PC-9 (cell line): ENCODE results near the gene MED16. TPM values are rescaled to one million over a fixed set of nuclear protein-coding genes. Genes with fewer than 3 reads are reported as not detected.

Experiments used
- BruUV-seq: library from RNA; stranded (reverse); fragments of 400-500 nt; replicated peaks from 2 replicates; lab custom pipeline; 2021; lab: Mats Ljungman, UMichigan
- CTCF ChIA-PET: fragments of 300-600 bp; sonication (Branson Sonifier 250); formaldehyde crosslinking; loops from one replicate; lab custom pipeline; 2022; ENCODE audit warnings: antibody characterized with exemption; lab: Charles Lee
- POLR2A ChIA-PET: fragments of 300-600 bp; sonication (Branson Sonifier 250); formaldehyde crosslinking; loops from one replicate; lab custom pipeline; 2022; ENCODE audit warnings: antibody characterized with exemption; ENCODE audit not compliant: unreplicated experiment; lab: Charles Lee
- DNase-seq, 2 experiments: peaks; one replicate each; pipeline versions ENCODE4 v3.0.0 to v3.0.0-alpha.2; 2015 to 2022; ENCODE audit warnings: mixed read lengths in 1 of 2
- H2AFZ ChIP-seq: fragments of 200-600 bp; sonication (generic); 2 replicates; pipeline ENCODE4 v1.8.1; 2017; ENCODE audit warnings: antibody characterized with exemption
- H3F3A ChIP-seq: fragments of 200-600 bp; sonication (generic); 2 replicates; pipeline ENCODE4 v1.8.1; 2017; ENCODE audit warnings: antibody characterized with exemption, mild to moderate bottlenecking, low read depth; ENCODE audit not compliant: insufficient read depth
- H3K27ac ChIP-seq: fragments of 200-600 bp; sonication (generic); 2 replicates; pipeline ENCODE4 v1.6.1; 2016; ENCODE audit warnings: mixed run types
- H3K27me3 ChIP-seq: fragments of 200-600 bp; sonication (generic); 2 replicates; pipeline ENCODE4 v1.6.1; 2016; ENCODE audit warnings: low read depth, mixed run types; ENCODE audit not compliant: insufficient read depth
- H3K36me3 ChIP-seq: fragments of 200-600 bp; sonication (generic); 2 replicates; pipeline ENCODE4 v1.6.1; 2016; ENCODE audit warnings: low read depth, mixed run types
- H3K4me1 ChIP-seq: fragments of 200-600 bp; sonication (generic); replicated peaks from 2 replicates; pipeline ENCODE4 v1.6.1; 2016; ENCODE audit warnings: mixed run types; ENCODE audit not compliant: insufficient read depth
- H3K4me2 ChIP-seq: fragments of 200-600 bp; sonication (generic); 2 replicates; pipeline ENCODE4 v1.6.1; 2017; ENCODE audit warnings: mixed run types
- H3K4me3 ChIP-seq: fragments of 200-600 bp; sonication (generic); 2 replicates; pipeline ENCODE4 v1.6.1; 2016; ENCODE audit warnings: mixed run types
- H3K79me2 ChIP-seq: fragments of 200-600 bp; sonication (generic); 2 replicates; pipeline ENCODE4 v1.6.1; 2017; ENCODE audit warnings: low read depth, mixed run types
- H3K9me2 ChIP-seq: fragments of 200-600 bp; sonication (generic); 2 replicates; pipeline ENCODE4 v1.8.1; 2017; ENCODE audit warnings: mild to moderate bottlenecking; ENCODE audit not compliant: insufficient read depth
- H3K9me3 ChIP-seq: fragments of 200-600 bp; sonication (generic); 2 replicates; pipeline ENCODE4 v1.8.1; 2016; ENCODE audit warnings: low read depth; ENCODE audit not compliant: insufficient read depth
- H4K20me1 ChIP-seq: fragments of 200-600 bp; sonication (generic); 2 replicates; pipeline ENCODE4 v1.8.1; 2017; ENCODE audit not compliant: insufficient read depth
- CTCF ChIP-seq: fragments of 200-600 bp; sonication (generic); conservative IDR thresholded peaks from 2 replicates; pipeline ENCODE4 v1.6.1; 2017; ENCODE audit warnings: mixed run types, antibody characterized with exemption, mild to moderate bottlenecking, moderate library complexity
- EZH2 ChIP-seq: fragments of 200-600 bp; sonication (generic); IDR thresholded peaks from 2 replicates; pipeline ENCODE4 v1.8.0; 2017; ENCODE audit warnings: antibody characterized with exemption, low read depth
- intact Hi-C: fragments of 100-400 bp; cut with micrococcal nuclease; formaldehyde crosslinking; loops from one replicate; pipeline ENCODE4 v1.10.0; 2022; ENCODE audit not compliant: unreplicated experiment
- total RNA-seq: library from RNA; stranded (reverse); gene quantifications from 2 replicates; pipeline ENCODE4 v1.2.3, GENCODE V29; 2021

Gene MED16
- total RNA-seq, 1 experiment from 2014 or later: 54.7 TPM

GRCh38 chr19:845707-846521 lies 47.1 kb downstream of the MED16 start:
- POLR2A ChIA-PET: no interaction called here
- H3K27me3 ChIP-seq: peaks cover 57% of the 10 kb centered on the region
- CTCF ChIA-PET: no interaction called here

GRCh38 chr19:844546-844971 lies 48.4 kb downstream of the MED16 start:
- Histone ChIP-seq H3K27me3 (peaks cover 57% of the 10 kb centered on the region), H3K4me2 (peak overlapping the region; percentile 51), H3F3A (peaks cover 10% of the 10 kb centered on the region; the same call in 1 of the 2 replicates), H4K20me1 (no peaks in the 10 kb centered on the region), H3K4me1 (no peaks in the 10 kb centered on the region; the same call in 1 of the 2 replicates), H3K9me3 (no peaks in the 10 kb centered on the region), H2AFZ (no peak overlapping the region), H3K36me3 (no peaks in the 10 kb centered on the region), H3K9me2 (no peaks in the 10 kb centered on the region), H3K4me3 (no peak overlapping the region; the same call in 1 of the 2 replicates), H3K79me2 (no peaks in the 10 kb centered on the region), H3K27ac (no peak overlapping the region)
- BruUV-seq: no TSS peak
- intact Hi-C loops: no loop called here
- no peak for DNase-seq
- ChIA-PET POLR2A (no interaction called here), CTCF (interaction anchor here (0.6 kb wide), 1 partner anchor 20 kb away, joined by 8 read pairs; no protein-coding TSS in a partner anchor)
- TF ChIP-seq CTCF (no peak), EZH2 (peak; percentile 55; the same call in 1 of the 2 replicates)

More at GRCh38 chr19:845707-846521, 47.1 kb downstream of the MED16 start:
- H3K79me2 ChIP-seq: no peaks in the 10 kb centered on the region
- no peak overlapping the region for H2AFZ ChIP-seq
- DNase-seq: no peak
- TF ChIP-seq CTCF (no peak), EZH2 (no peak)
- H3K4me3 ChIP-seq: no peak overlapping the region
- intact Hi-C loops: no loop called here
- no peak overlapping the region for H3K4me2 ChIP-seq
- H3F3A ChIP-seq: peaks cover 22% of the 10 kb centered on the region; the same call in 1 of the 2 replicates
- peaks cover 5% of the 10 kb centered on the region for H3K4me1 ChIP-seq
- H3K36me3 ChIP-seq: no peaks in the 10 kb centered on the region
- BruUV-seq: no TSS peak
- no peaks in the 10 kb centered on the region for H3K9me2 ChIP-seq
- H3K9me3 ChIP-seq: no peaks in the 10 kb centered on the region
- H3K27ac ChIP-seq: no peak overlapping the region
- no peaks in the 10 kb centered on the region; the same call in 1 of the 2 replicates for H4K20me1 ChIP-seq

- Histone ChIP-seq H3K27ac (no peak overlapping the region), H3K4me1 (no peaks in the 10 kb centered on the region; the same call in 1 of the 2 replicates), H3K27me3 (peaks cover 57% of the 10 kb centered on the region), H3K9me3 (no peaks in the 10 kb centered on the region), H3K36me3 (no peaks in the 10 kb centered on the region), H2AFZ (no peak overlapping the region), H4K20me1 (no peaks in the 10 kb centered on the region), H3K79me2 (no peaks in the 10 kb centered on the region), H3K4me2 (peak overlapping the region; percentile 82), H3K9me2 (no peaks in the 10 kb centered on the region), H3K4me3 (peak overlapping the region; percentile 44), H3F3A (peaks cover 8% of the 10 kb centered on the region; the same call in 1 of the 2 replicates)
- DNase-seq: no peak
- ChIA-PET POLR2A (no interaction called here), CTCF (no interaction called here)
- intact Hi-C loops: no loop called here
- no TSS peak for BruUV-seq
- TF ChIP-seq EZH2 (no peak), CTCF (no peak)
Measured at GRCh38 chr19:843836-844545, 49.0 kb downstream of the MED16 start.
